Mesothelial cell of epicardium (in vitro differentiated cells): Measurements from ENCODE around the gene AP1B1. TPM values are rescaled to one million over a fixed set of nuclear protein-coding genes. Genes with fewer than 3 reads are reported as not detected.

Experiments
- DNase-seq, 2 experiments: peaks; one replicate each; pipeline ENCODE4 v3.0.0; 2021; ENCODE audit warnings: low spot score in 2 of 2; ENCODE audit not compliant: unreplicated experiment in 2 of 2
- H3K27ac Mint-ChIP-seq: 2 replicates; pipeline ENCODE4 v1.8.0; 2021; ENCODE audit warnings: mixed read lengths
- H3K27me3 Mint-ChIP-seq: 2 replicates; pipeline ENCODE4 v1.8.0; 2021; ENCODE audit warnings: low read depth, mixed read lengths
- H3K36me3 Mint-ChIP-seq: 2 replicates; pipeline ENCODE4 v1.8.0; 2021; ENCODE audit warnings: mixed read lengths
- H3K4me1 Mint-ChIP-seq: 2 replicates; pipeline ENCODE4 v1.8.0; 2021; ENCODE audit warnings: mixed read lengths
- H3K4me3 Mint-ChIP-seq: 2 replicates; pipeline ENCODE4 v1.8.0; 2021; ENCODE audit warnings: mild to moderate bottlenecking, moderate library complexity, mixed read lengths
- H3K9me3 Mint-ChIP-seq: 2 replicates; pipeline ENCODE4 v1.8.0; 2021; ENCODE audit warnings: mixed read lengths
- CTCF ChIP-seq: fragments of 200-600 bp; sonication (generic); IDR thresholded peaks from one replicate; pipeline ENCODE4 v1.5.0; 2021; ENCODE audit warnings: antibody characterized with exemption; ENCODE audit not compliant: unreplicated experiment
- total RNA-seq: library from RNA; stranded (reverse); gene quantifications from 3 replicates; pipeline ENCODE4 v1.2.1, GENCODE V29; 2021

The AP1B1 gene
- total RNA-seq, 1 donor from 2014 or later: 43.9 TPM

- H3K27ac Mint-ChIP-seq: no peak overlapping the region
- peaks cover under 1% of the 10 kb centered on the region for H3K4me1 Mint-ChIP-seq
- TF ChIP-seq CTCF: no peak
These were observed 63.0 kb downstream of the AP1B1 start for GRCh38 chr22:29325356-29325755.

GRCh38 chr22:29323641-29324040 lies 64.7 kb downstream of the AP1B1 start:
- no peak for DNase-seq
- no peak overlapping the region for H3K4me3 Mint-ChIP-seq
- no peak for TF ChIP-seq CTCF
- H3K27me3 Mint-ChIP-seq: no peaks in the 10 kb centered on the region
- H3K9me3 Mint-ChIP-seq: no peaks in the 10 kb centered on the region
- H3K4me1 Mint-ChIP-seq: no peaks in the 10 kb centered on the region
- peaks cover 3% of the 10 kb centered on the region for H3K36me3 Mint-ChIP-seq
- H3K27ac Mint-ChIP-seq: no peak overlapping the region

More at GRCh38 chr22:29325356-29325755, 63.0 kb downstream of the AP1B1 start:
- no peak for DNase-seq
- no peaks in the 10 kb centered on the region for H3K27me3 Mint-ChIP-seq
- peaks cover 5% of the 10 kb centered on the region for H3K36me3 Mint-ChIP-seq
- H3K4me3 Mint-ChIP-seq: no peak overlapping the region
- no peaks in the 10 kb centered on the region for H3K9me3 Mint-ChIP-seq

GRCh38 chr22:29320546-29320945 lies 67.8 kb downstream of the AP1B1 start:
- no peak for DNase-seq
- peaks cover 1% of the 10 kb centered on the region for H3K4me1 Mint-ChIP-seq
- H3K27ac Mint-ChIP-seq: no peak overlapping the region
- no peaks in the 10 kb centered on the region for H3K36me3 Mint-ChIP-seq
- peaks cover 19% of the 10 kb centered on the region for H3K27me3 Mint-ChIP-seq
- no peaks in the 10 kb centered on the region for H3K9me3 Mint-ChIP-seq
- no peak for TF ChIP-seq CTCF
- no peak overlapping the region for H3K4me3 Mint-ChIP-seq

- DNase-seq: no peak
- Mint-ChIP-seq H3K27ac (no peak overlapping the region), H3K27me3 (peaks cover 28% of the 10 kb centered on the region)
These were observed 69.3 kb downstream of the AP1B1 start for GRCh38 chr22:29319072-29319471.

GRCh38 chr22:29317827-29318454 lies 70.4 kb downstream of the AP1B1 start:
- Mint-ChIP-seq H3K27me3 (peaks cover 39% of the 10 kb centered on the region), H3K4me3 (no peak overlapping the region), H3K4me1 (peaks cover 11% of the 10 kb centered on the region), H3K9me3 (no peaks in the 10 kb centered on the region), H3K27ac (no peak overlapping the region), H3K36me3 (no peaks in the 10 kb centered on the region)
- no peak for TF ChIP-seq CTCF
- DNase-seq: no peak

More at GRCh38 chr22:29319072-29319471, 69.3 kb downstream of the AP1B1 start:
- no peak overlapping the region for H3K4me3 Mint-ChIP-seq
- no peak for TF ChIP-seq CTCF
- peaks cover 9% of the 10 kb centered on the region for H3K4me1 Mint-ChIP-seq
- H3K36me3 Mint-ChIP-seq: no peaks in the 10 kb centered on the region
- H3K9me3 Mint-ChIP-seq: no peaks in the 10 kb centered on the region
